Measurements from ENCODE around the gene GPS1.

GPS1 gene

GRCh38 chr17:82058230-82058854, 6.6 kb downstream of the GPS1 start:
- Histone ChIP-seq H3K4me3 (ENCODE audit: low read depth, low read length) (no peak overlapping the region), H3K9me3 (no peaks in the 10 kb centered on the region), H3K27me3 (no peaks in the 10 kb centered on the region), H3K4me1 (no peaks in the 10 kb centered on the region), H3K36me3 (peaks cover 94% of the 10 kb centered on the region)
- no peak for DNase-seq
- no peak for TF ChIP-seq CTCF (IDR thresholded peaks at IDR 0.05; ENCODE audit: low read depth, low read length)

- Histone ChIP-seq H3K4me3 (ENCODE audit: low read depth, low read length) (no peak overlapping the region), H3K9me3 (no peaks in the 10 kb centered on the region), H3K4me1 (no peaks in the 10 kb centered on the region), H3K36me3 (peaks cover 94% of the 10 kb centered on the region), H3K27me3 (no peaks in the 10 kb centered on the region)
- DNase-seq, result no peak
- no peak for TF ChIP-seq CTCF (IDR thresholded peaks at IDR 0.05; ENCODE audit: low read depth, low read length)
These were observed 7.2 kb downstream of the GPS1 start for GRCh38 chr17:82058855-82059249.

DNA sequence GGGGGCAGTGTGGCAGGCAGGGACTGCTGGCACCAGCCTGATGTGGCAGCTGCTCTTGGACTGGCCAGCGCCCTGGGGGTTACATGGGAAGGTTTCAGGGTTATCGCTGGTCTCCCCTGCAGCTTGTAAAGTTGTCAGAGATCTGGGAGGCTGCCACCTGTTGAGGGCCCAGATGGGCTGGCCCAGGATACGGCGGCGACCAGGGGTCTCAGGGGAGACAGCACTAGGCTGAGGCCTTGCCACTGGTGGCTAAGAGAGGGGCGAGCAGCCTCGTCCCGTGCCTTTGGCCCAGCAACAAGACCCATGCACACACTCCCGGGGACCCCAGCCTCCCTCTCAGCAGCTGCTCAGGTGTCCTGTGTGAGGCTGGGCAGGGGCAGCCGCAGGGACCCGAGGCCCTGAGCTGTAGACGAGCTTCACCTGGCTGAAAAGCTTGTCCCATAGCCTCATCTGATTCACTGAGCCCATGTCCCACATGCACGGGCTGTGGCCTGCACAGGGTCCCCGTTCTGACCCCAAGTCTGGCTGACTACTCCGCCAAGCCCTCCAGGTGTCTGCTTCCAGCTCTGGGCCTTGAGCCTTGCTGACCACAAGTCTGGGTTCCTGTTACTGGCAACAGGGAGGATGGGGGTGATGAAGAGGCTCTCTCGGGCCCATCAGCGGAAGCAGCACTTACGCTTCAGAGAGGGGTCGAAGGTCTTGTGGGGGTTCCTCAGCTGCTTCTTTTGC, 7.7 kb downstream of the GPS1 start:
- H3K4me1 ChIP-seq, result no peaks in the 10 kb centered on the region
- no peaks in the 10 kb centered on the region for H3K9me3 ChIP-seq
- no peak for DNase-seq
- no peak overlapping the region for H3K4me3 ChIP-seq (ENCODE audit: low read depth, low read length)
- no peaks in the 10 kb centered on the region for H3K27me3 ChIP-seq
- peaks cover 94% of the 10 kb centered on the region for H3K36me3 ChIP-seq
- TF ChIP-seq CTCF (IDR thresholded peaks at IDR 0.05; ENCODE audit: low read depth, low read length), result no peak

- H3K27me3 ChIP-seq, result no peaks in the 10 kb centered on the region
- H3K36me3 ChIP-seq, result peaks cover 90% of the 10 kb centered on the region
- no peak for DNase-seq
- no peak overlapping the region for H3K4me3 ChIP-seq (ENCODE audit: low read depth, low read length)
- H3K9me3 ChIP-seq, result no peaks in the 10 kb centered on the region
- no peaks in the 10 kb centered on the region for H3K4me1 ChIP-seq
- no peak for TF ChIP-seq CTCF (IDR thresholded peaks at IDR 0.05; ENCODE audit: low read depth, low read length)
These were observed 8.3 kb downstream of the GPS1 start for GRCh38 chr17:82060001-82060380.

GRCh38 chr17:82060614-82061013, 8.9 kb downstream of the GPS1 start:
- H3K27me3 ChIP-seq, result no peaks in the 10 kb centered on the region
- no peak overlapping the region for H3K4me3 ChIP-seq (ENCODE audit: low read depth, low read length)
- no peaks in the 10 kb centered on the region for H3K9me3 ChIP-seq
- peaks cover 86% of the 10 kb centered on the region for H3K36me3 ChIP-seq
- DNase-seq, result no peak
- H3K4me1 ChIP-seq, result no peaks in the 10 kb centered on the region
- no peak for TF ChIP-seq CTCF (IDR thresholded peaks at IDR 0.05; ENCODE audit: low read depth, low read length)

Measured in BE2C (cell line).